Measurements from ENCODE around the gene RNF25. TPM values are rescaled to one million over a fixed set of nuclear protein-coding genes. Genes with fewer than 3 reads are reported as not detected.
A peak's percentile ranks its signal among the peaks of the same experiment; 100 is the strongest.

RNF25 gene
- polyA plus RNA-seq, 2 of the 4 experiments (the other 2 are of a cell fraction): 33.8 to 61.5 TPM

DNA sequence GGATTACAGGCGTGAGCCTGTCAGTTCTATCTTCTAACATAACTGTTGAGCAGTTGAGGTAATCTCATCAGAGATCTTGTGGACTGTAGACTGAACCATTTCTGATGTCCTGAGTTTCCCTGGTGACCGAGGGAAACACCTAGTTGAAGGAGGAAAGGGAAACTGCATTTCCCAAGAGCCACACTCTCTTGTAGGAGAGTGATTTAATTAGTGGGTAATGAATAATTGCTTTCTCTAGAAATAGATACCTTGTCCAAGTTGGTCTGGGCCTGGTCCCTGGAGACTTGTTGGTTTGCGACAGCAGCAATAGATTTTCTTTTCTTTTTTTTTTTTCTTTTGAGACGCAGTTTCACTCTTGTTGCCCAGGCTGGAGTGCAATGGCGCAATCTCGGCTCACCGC is 46.3 kb upstream of the RNF25 start:
- TF ChIP-seq EHF (CRISPR knock-in tag; IDR thresholded peaks at IDR 0.05) (no peak), POLR2A (IDR thresholded peaks at IDR 0.05; ENCODE audit: low read length) (no peak), HDAC2 (IDR thresholded peaks at IDR 0.05) (no peak), HEYL (CRISPR knock-in tag; IDR thresholded peaks at IDR 0.05) (no peak), BHLHE40 (IDR thresholded peaks at IDR 0.05; ENCODE audit: low read depth, low read length) (no peak), NR3C1 (IDR thresholded peaks at IDR 0.05) (no peak), NPAS2 (CRISPR knock-in tag; IDR thresholded peaks at IDR 0.05; ENCODE audit: borderline replicate concordance) (no peak), ZSCAN20 (CRISPR knock-in tag; IDR thresholded peaks at IDR 0.05) (no peak), CHD2 (IDR thresholded peaks at IDR 0.05; ENCODE audit: low read length, partially characterized antibody) (no peak), ZFP36 (IDR thresholded peaks at IDR 0.05; ENCODE audit: borderline replicate concordance, partially characterized antibody) (no peak), RCOR1 (IDR thresholded peaks at IDR 0.05; ENCODE audit: low read depth, low read length) (no peak), EP300 (IDR thresholded peaks at IDR 0.05) (no peak), RFX5 (IDR thresholded peaks at IDR 0.05) (no peak), GATA3 (IDR thresholded peaks at IDR 0.05; ENCODE audit: borderline replicate concordance) (no peak), HOXB5 (CRISPR knock-in tag; IDR thresholded peaks at IDR 0.05) (no peak), TFCP2L1 (CRISPR knock-in tag; IDR thresholded peaks at IDR 0.05) (no peak), HOXB13 (CRISPR knock-in tag; IDR thresholded peaks at IDR 0.05; ENCODE audit: low read depth) (no peak)
- TF ChIP-seq, protein P1, sequence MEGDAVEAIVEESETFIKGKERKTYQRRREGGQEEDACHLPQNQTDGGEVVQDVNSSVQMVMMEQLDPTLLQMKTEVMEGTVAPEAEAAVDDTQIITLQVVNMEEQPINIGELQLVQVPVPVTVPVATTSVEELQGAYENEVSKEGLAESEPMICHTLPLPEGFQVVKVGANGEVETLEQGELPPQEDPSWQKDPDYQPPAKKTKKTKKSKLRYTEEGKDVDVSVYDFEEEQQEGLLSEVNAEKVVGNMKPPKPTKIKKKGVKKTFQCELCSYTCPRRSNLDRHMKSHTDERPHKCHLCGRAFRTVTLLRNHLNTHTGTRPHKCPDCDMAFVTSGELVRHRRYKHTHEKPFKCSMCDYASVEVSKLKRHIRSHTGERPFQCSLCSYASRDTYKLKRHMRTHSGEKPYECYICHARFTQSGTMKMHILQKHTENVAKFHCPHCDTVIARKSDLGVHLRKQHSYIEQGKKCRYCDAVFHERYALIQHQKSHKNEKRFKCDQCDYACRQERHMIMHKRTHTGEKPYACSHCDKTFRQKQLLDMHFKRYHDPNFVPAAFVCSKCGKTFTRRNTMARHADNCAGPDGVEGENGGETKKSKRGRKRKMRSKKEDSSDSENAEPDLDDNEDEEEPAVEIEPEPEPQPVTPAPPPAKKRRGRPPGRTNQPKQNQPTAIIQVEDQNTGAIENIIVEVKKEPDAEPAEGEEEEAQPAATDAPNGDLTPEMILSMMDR (IDR thresholded peaks at IDR 0.05): no peak
- TF ChIP-seq, protein P2, sequence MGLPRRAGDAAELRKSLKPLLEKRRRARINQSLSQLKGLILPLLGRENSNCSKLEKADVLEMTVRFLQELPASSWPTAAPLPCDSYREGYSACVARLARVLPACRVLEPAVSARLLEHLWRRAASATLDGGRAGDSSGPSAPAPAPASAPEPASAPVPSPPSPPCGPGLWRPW (IDR thresholded peaks at IDR 0.05): no peak
- H3K4me2 ChIP-seq: no peak overlapping the region
- no peak overlapping the region for H3K27ac ChIP-seq
- DNase-seq (ENCODE audit: low read depth in 1 of 2, low spot score in 1 of 2) (no peak), FAIRE-seq (no peak), ATAC-seq (no peak)
- H3K4me1 ChIP-seq: peaks cover 16% of the 10 kb centered on the region; the same call in 2 of the 3 replicates
- CTCF ChIA-PET: interaction anchor here (0.7 to 1.4 kb wide), 3 partner anchors 13 to 181 kb away, joined by 3 to 4 read pairs (median 3); no protein-coding TSS in a partner anchor
- POLR2A ChIA-PET: no interaction called here
- H3K9me3 ChIP-seq: no peaks in the 10 kb centered on the region
- 92% methylated on average over 7 of the region's 7 CpGs for WGBS (ENCODE audit: missing lambda C conversion rate)
- H3K4me3 ChIP-seq: no peak overlapping the region

DNA sequence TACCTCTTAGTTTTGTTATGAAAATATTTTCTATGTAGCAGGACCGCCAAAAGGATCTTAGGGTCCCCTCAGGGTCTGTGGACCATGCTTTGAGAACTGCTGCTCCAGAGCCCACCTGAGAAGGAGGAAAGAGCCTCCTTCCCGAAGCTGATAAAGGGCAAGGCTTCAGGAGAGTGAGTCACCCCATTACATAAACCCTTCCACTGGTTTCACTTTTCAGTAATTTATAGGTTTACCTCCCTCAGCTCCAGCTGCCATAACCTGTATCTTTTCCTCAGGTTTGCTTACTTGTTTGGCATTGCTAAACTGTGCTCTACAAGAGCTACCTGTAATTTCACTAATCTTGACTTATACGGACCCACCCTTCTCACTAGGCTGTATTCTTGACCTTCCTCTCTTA is 45.5 kb upstream of the RNF25 start:
- peak; percentile 50 to 59; a peak in 3 of 6 replicates for ATAC-seq
- Histone ChIP-seq H3K4me1 (peaks cover 21% of the 10 kb centered on the region; the same call in 2 of the 3 replicates), H3K4me3 (no peak overlapping the region), H3K27ac (0 out of 6 replicates have a peak overlapping the region, but pooled peaks of 1 of the 2 experiments have one; percentile 38), H3K9me3 (no peaks in the 10 kb centered on the region), H3K4me2 (peak overlapping the region; percentile 36)
- ChIA-PET POLR2A (no interaction called here), CTCF (interaction anchor here (1.0 to 2.2 kb wide), 3 partner anchors 130 to 182 kb away, joined by 3 to 15 read pairs (median 4); no protein-coding TSS in a partner anchor)
- DNase-seq (ENCODE audit: low read depth in 1 of 2, low spot score in 1 of 2): no peak
- no peak for TF ChIP-seq FOSB (CRISPR knock-in tag; IDR thresholded peaks at IDR 0.05)
- TF ChIP-seq FOSL2 (IDR thresholded peaks at IDR 0.05): no peak
- peak; percentile 28; the same call in 1 of the 2 replicates for TF ChIP-seq FOSL2 (CRISPR knock-in tag; IDR thresholded peaks at IDR 0.05)
- TF ChIP-seq, protein P3, sequence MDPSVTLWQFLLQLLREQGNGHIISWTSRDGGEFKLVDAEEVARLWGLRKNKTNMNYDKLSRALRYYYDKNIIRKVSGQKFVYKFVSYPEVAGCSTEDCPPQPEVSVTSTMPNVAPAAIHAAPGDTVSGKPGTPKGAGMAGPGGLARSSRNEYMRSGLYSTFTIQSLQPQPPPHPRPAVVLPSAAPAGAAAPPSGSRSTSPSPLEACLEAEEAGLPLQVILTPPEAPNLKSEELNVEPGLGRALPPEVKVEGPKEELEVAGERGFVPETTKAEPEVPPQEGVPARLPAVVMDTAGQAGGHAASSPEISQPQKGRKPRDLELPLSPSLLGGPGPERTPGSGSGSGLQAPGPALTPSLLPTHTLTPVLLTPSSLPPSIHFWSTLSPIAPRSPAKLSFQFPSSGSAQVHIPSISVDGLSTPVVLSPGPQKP (IDR thresholded peaks at IDR 0.05; ENCODE audit: low read depth, low read length): no peak
- TF ChIP-seq, protein P4, sequence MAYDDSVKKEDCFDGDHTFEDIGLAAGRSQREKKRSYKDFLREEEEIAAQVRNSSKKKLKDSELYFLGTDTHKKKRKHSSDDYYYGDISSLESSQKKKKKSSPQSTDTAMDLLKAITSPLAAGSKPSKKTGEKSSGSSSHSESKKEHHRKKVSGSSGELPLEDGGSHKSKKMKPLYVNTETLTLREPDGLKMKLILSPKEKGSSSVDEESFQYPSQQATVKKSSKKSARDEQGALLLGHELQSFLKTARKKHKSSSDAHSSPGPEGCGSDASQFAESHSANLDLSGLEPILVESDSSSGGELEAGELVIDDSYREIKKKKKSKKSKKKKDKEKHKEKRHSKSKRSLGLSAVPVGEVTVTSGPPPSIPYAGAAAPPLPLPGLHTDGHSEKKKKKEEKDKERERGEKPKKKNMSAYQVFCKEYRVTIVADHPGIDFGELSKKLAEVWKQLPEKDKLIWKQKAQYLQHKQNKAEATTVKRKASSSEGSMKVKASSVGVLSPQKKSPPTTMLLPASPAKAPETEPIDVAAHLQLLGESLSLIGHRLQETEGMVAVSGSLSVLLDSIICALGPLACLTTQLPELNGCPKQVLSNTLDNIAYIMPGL (CRISPR knock-in tag; IDR thresholded peaks at IDR 0.05; ENCODE audit: borderline replicate concordance): no peak
- TF ChIP-seq, protein P5, sequence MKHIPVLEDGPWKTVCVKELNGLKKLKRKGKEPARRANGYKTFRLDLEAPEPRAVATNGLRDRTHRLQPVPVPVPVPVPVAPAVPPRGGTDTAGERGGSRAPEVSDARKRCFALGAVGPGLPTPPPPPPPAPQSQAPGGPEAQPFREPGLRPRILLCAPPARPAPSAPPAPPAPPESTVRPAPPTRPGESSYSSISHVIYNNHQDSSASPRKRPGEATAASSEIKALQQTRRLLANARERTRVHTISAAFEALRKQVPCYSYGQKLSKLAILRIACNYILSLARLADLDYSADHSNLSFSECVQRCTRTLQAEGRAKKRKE (CRISPR knock-in tag; IDR thresholded peaks at IDR 0.05; ENCODE audit: low read depth): no peak
- no peak for TF ChIP-seq HOXB5 (CRISPR knock-in tag; IDR thresholded peaks at IDR 0.05)
- TF ChIP-seq HOXA7 (CRISPR knock-in tag; IDR thresholded peaks at IDR 0.05): no peak
- TF ChIP-seq TFCP2L1 (CRISPR knock-in tag; IDR thresholded peaks at IDR 0.05): no peak
- TF ChIP-seq CBX8 (IDR thresholded peaks at IDR 0.05): no peak
- FAIRE-seq: no peak
- 57% methylated on average over 3 of the region's 3 CpGs for WGBS (ENCODE audit: missing lambda C conversion rate)

Data from A549 (cell line).